SK-N-SH (cell line): Measurements from ENCODE around the gene TCEANC. TPM values are rescaled to one million over a fixed set of nuclear protein-coding genes. Genes with fewer than 3 reads are reported as not detected.
"Not testable (repeated sequence)": the region's sequence is repeated elsewhere in the genome, so short reads cannot be mapped to it uniquely, and the experiment has no call there.

Experiments
- CTCF ChIA-PET: fragments of 300-600, 350-600 bp; formaldehyde crosslinking; extraction: SDS; loops from one replicate; lab custom pipeline; 2021; lab: Yijun Ruan, JAX
- POLR2A ChIA-PET: fragments of 350-600 bp; sonication (Branson Sonifier 250); formaldehyde crosslinking; extraction: SDS; loops from one replicate; lab custom pipeline; 2020; ENCODE audit warnings: antibody characterized with exemption, inconsistent platforms; lab: Yijun Ruan, JAX
- DNase-seq: peaks from one replicate; pipeline ENCODE4 v3.0.0; 2012
- H2AFZ ChIP-seq: fragments of 200-600 bp; sonication (generic); 2 replicates; pipeline ENCODE4 v1.8.1; 2016; ENCODE audit warnings: antibody characterized with exemption, mild to moderate bottlenecking, low read depth
- H3F3A ChIP-seq: fragments of 200-600 bp; sonication (generic); replicated peaks from 2 replicates; pipeline ENCODE3; 2016; ENCODE audit warnings: antibody characterized with exemption, mild to moderate bottlenecking; ENCODE audit not compliant: insufficient read depth
- H3K27ac ChIP-seq, 2 experiments: fragments of 200-500 bp in 1 of 2; fragments of 200-600 bp in 1 of 2; sonication (Bioruptor generic) in 1 of 2; sonication (generic), shearing (Covaris generic) in 1 of 2; 2 replicates each; pipeline versions ENCODE4 v1.5.1 to v1.6.1; 2014 to 2016; ENCODE audit warnings: low read depth in 2 of 2, inconsistent platforms in 1 of 2, low read length in 1 of 2, mild to moderate bottlenecking in 1 of 2, mixed read lengths in 1 of 2
- H3K27me3 ChIP-seq: fragments of 200-600 bp; sonication (generic), shearing (Covaris generic); 2 replicates; pipeline ENCODE4 v1.6.1; 2016; ENCODE audit warnings: mixed run types; ENCODE audit not compliant: insufficient read depth
- H3K36me3 ChIP-seq, 2 experiments: fragments of 200-500 bp in 1 of 2; fragments of 200-600 bp in 1 of 2; sonication (Bioruptor generic) in 1 of 2; sonication (generic) in 1 of 2; replicated peaks in 1 of 2; 2 replicates each; pipeline versions ENCODE3 to v1.5.1; 2014 to 2016; ENCODE audit warnings: low read length in 1 of 2, mild to moderate bottlenecking in 1 of 2; ENCODE audit not compliant: insufficient read depth in 2 of 2, control insufficient read depth in 1 of 2
- H3K4me1 ChIP-seq, 2 experiments: fragments of 200-500 bp in 1 of 2; fragments of 200-600 bp in 1 of 2; sonication (Bioruptor generic) in 1 of 2; sonication (generic), shearing (Covaris generic) in 1 of 2; 2 replicates each; pipeline versions ENCODE4 v1.5.1 to v1.6.1; 2014 to 2016; ENCODE audit warnings: low read depth in 1 of 2, low read length in 1 of 2, mixed run types in 1 of 2; ENCODE audit not compliant: insufficient read depth in 2 of 2, control insufficient read depth in 1 of 2
- H3K4me2 ChIP-seq: fragments of 200-600 bp; sonication (generic), shearing (Covaris generic); 2 replicates; pipeline ENCODE4 v1.6.1; 2017; ENCODE audit warnings: mixed run types
- H3K4me3 ChIP-seq, 2 experiments: fragments of 200-500 bp in 1 of 2; fragments of 200-600 bp in 1 of 2; sonication (Bioruptor generic) in 1 of 2; sonication (generic), shearing (Covaris generic) in 1 of 2; 2 replicates each; pipeline versions ENCODE4 v1.5.1 to v1.8.1; 2014 to 2016; ENCODE audit warnings: low read depth in 2 of 2, inconsistent platforms in 1 of 2, low read length in 1 of 2, mild to moderate bottlenecking in 1 of 2, mixed read lengths in 1 of 2, moderate library complexity in 1 of 2
- H3K79me2 ChIP-seq: fragments of 200-600 bp; sonication (generic); 2 replicates; pipeline ENCODE4 v1.8.1; 2017; ENCODE audit warnings: mild to moderate bottlenecking; ENCODE audit not compliant: insufficient read depth
- H3K9ac ChIP-seq: fragments of 200-600 bp; sonication (generic); 2 replicates; pipeline ENCODE4 v1.6.1; 2017; ENCODE audit warnings: mixed run types
- H3K9me2 ChIP-seq: fragments of 200-600 bp; sonication (generic); 2 replicates; pipeline ENCODE4 v1.6.1; 2017; ENCODE audit warnings: mixed run types
- H3K9me3 ChIP-seq: fragments of 200-600 bp; sonication (generic); 2 replicates; pipeline ENCODE4 v1.6.1; 2017; ENCODE audit warnings: mixed run types, mild to moderate bottlenecking, moderate library complexity
- H4K20me1 ChIP-seq: fragments of 200-600 bp; sonication (generic); 2 replicates; pipeline ENCODE4 v1.6.1; 2017; ENCODE audit warnings: mild to moderate bottlenecking, mixed run types; ENCODE audit not compliant: insufficient read depth
- CHD2 ChIP-seq: fragments of 150-350 bp; IDR thresholded peaks from 2 replicates; pipeline ENCODE4 v1.6.1; 2018; ENCODE audit warnings: low read length; ENCODE audit not compliant: partially characterized antibody
- CTCF ChIP-seq: fragments of 200-600 bp; sonication (generic); IDR thresholded peaks from 2 replicates; pipeline ENCODE4 v1.6.1; 2017; ENCODE audit warnings: antibody characterized with exemption, mild to moderate bottlenecking, moderate library complexity
- ELF1 ChIP-seq: IDR thresholded peaks from 2 replicates; pipeline ENCODE4 v1.4.0; 2012
- EZH2phosphoT487 ChIP-seq: fragments of 200-600 bp; sonication (generic); IDR thresholded peaks from 2 replicates; pipeline ENCODE4 v1.6.1; 2017; ENCODE audit warnings: low read depth, mixed run types, mild to moderate bottlenecking, antibody characterized with exemption, moderate library complexity, borderline replicate concordance
- GATA2 ChIP-seq: sonication (generic); formaldehyde crosslinking; IDR thresholded peaks from 2 replicates; pipeline ENCODE4 v1.5.0; 2020; ENCODE audit warnings: mild to moderate bottlenecking, missing genetic modification reagents
- MAX ChIP-seq: IDR thresholded peaks from 2 replicates; pipeline ENCODE4 v1.4.0; 2012; ENCODE audit warnings: low read depth
- MEF2A ChIP-seq: IDR thresholded peaks from 2 replicates; pipeline ENCODE4 v1.4.0; 2012; ENCODE audit warnings: low read depth, borderline replicate concordance
- MXI1 ChIP-seq: IDR thresholded peaks from 2 replicates; pipeline ENCODE4 v1.6.1; 2012; ENCODE audit warnings: mild to moderate bottlenecking, low read depth, low read length, improper control_type of control experiment
- NRF1 ChIP-seq: IDR thresholded peaks from 2 replicates; pipeline ENCODE4 v1.6.1; 2012; ENCODE audit warnings: low read depth, mild to moderate bottlenecking, low read length
- SIN3A ChIP-seq: IDR thresholded peaks from 2 replicates; pipeline ENCODE4 v1.6.1; 2012; ENCODE audit warnings: low read depth, mild to moderate bottlenecking, low read length, moderate library complexity, borderline replicate concordance
- TAF1 ChIP-seq: IDR thresholded peaks from 2 replicates; pipeline ENCODE4 v1.6.1; 2012; ENCODE audit warnings: low read depth, mild to moderate bottlenecking, low read length, moderate library complexity, borderline replicate concordance
- TCF12 ChIP-seq: IDR thresholded peaks from 2 replicates; pipeline ENCODE4 v1.4.0; 2012
- ZBTB33 ChIP-seq: IDR thresholded peaks from 2 replicates; pipeline ENCODE4 v1.4.0; 2012; ENCODE audit warnings: low read depth, borderline replicate concordance
- WGBS: methylation state at CpG from one replicate; pipeline ENCODE4 v1.1.6; 2017; ENCODE audit warnings: low lambda C conversion rate; 5-methylcytosine and 5-hydroxymethylcytosine counted together
- polyA plus RNA-seq, 3 experiments: library from polyadenylated mRNA; depleted of rRNA; stranded (reverse); fragments of >200 nt; gene quantifications; 2 replicates each; pipeline ENCODE4 v1.2.3, GENCODE V29; 2012

Gene TCEANC
- polyA plus RNA-seq, 1 of the 3 experiments (the other 2 are of a cell fraction): 0.84 TPM

GRCh38 chrX:13627306-13627705 lies 25.6 kb upstream of the TCEANC start:
- CTCF ChIA-PET: interaction anchor here (0.6 to 4.7 kb wide), 4 partner anchors 9 to 120 kb away, joined by 3 to 19 read pairs (median 4); no protein-coding TSS in a partner anchor
- TF ChIP-seq MAX: no peak
- no peak for TF ChIP-seq TAF1
- TF ChIP-seq SIN3A: no peak
- TF ChIP-seq CTCF: no peak
- TF ChIP-seq GATA2: no peak
- TF ChIP-seq NRF1: no peak
- no peak for TF ChIP-seq EZH2phosphoT487
- POLR2A ChIA-PET: no interaction called here
- Histone ChIP-seq H3K36me3 (no peaks in the 10 kb centered on the region), H3K9ac (no peak overlapping the region), H3K4me1 (no peaks in the 10 kb centered on the region), H3K27me3 (peaks cover 12% of the 10 kb centered on the region), H3K9me2 (no peaks in the 10 kb centered on the region), H4K20me1 (no peaks in the 10 kb centered on the region), H3K4me2 (no peak overlapping the region), H2AFZ (no peak overlapping the region), H3K27ac (no peak overlapping the region), H3K4me3 (no peak overlapping the region), H3K79me2 (no peaks in the 10 kb centered on the region), H3F3A (no peaks in the 10 kb centered on the region), H3K9me3 (peaks cover 4% of the 10 kb centered on the region; the same call in 1 of the 2 replicates)
- WGBS: 28% methylated on average over 8 of the region's 8 CpGs
- DNase-seq: no peak

- H3K27me3 ChIP-seq, CTCF ChIA-PET, H3K4me2 ChIP-seq, H3K9ac ChIP-seq, POLR2A ChIA-PET, H3K4me1 ChIP-seq, H3K79me2 ChIP-seq, H3K4me3 ChIP-seq, H3K36me3 ChIP-seq, DNase-seq, H3K27ac ChIP-seq, H2AFZ ChIP-seq, H3K9me2 ChIP-seq, H3F3A ChIP-seq, H3K9me3 ChIP-seq, H4K20me1 ChIP-seq: not testable (repeated sequence)
- 49% methylated on average over 9 of the region's 9 CpGs for WGBS
Measured at GRCh38 chrX:13637224-13637623, 15.7 kb upstream of the TCEANC start.

- H3K79me2 ChIP-seq: no peaks in the 10 kb centered on the region
- no peaks in the 10 kb centered on the region for H4K20me1 ChIP-seq
- no peak overlapping the region for H3K9ac ChIP-seq
- no peaks in the 10 kb centered on the region for H3K9me2 ChIP-seq
- H2AFZ ChIP-seq: no peak overlapping the region
- H3K4me1 ChIP-seq: no peaks in the 10 kb centered on the region
- H3K27ac ChIP-seq: no peak overlapping the region
- no peak overlapping the region for H3K4me3 ChIP-seq
- H3K36me3 ChIP-seq: no peaks in the 10 kb centered on the region
- WGBS: 23% methylated on average over 1 of the region's 1 CpG
- POLR2A ChIA-PET: no interaction called here
- H3K9me3 ChIP-seq: 0 out of 2 replicates have a peak, but pooled peaks cover 3% of the 10 kb centered on the region
- CTCF ChIA-PET: no interaction called here
- no peaks in the 10 kb centered on the region for H3F3A ChIP-seq
- DNase-seq: no peak
- H3K27me3 ChIP-seq: no peaks in the 10 kb centered on the region; the same call in 1 of the 2 replicates
- no peak overlapping the region for H3K4me2 ChIP-seq
- TF ChIP-seq MEF2A (no peak), TCF12 (no peak), CHD2 (no peak), SIN3A (no peak), TAF1 (no peak), ELF1 (no peak), CTCF (no peak), MAX (no peak), ZBTB33 (no peak), MXI1 (no peak), NRF1 (no peak)
Measured at GRCh38 chrX:13638021-13638420, 14.9 kb upstream of the TCEANC start.
